GM20431 (cell line): ENCODE results near the gene AP2A2.

ENCODE experiments used
- in situ Hi-C: fragments of 300-500 bp; cut with MseI, MboI; formaldehyde crosslinking; loops from one replicate; pipeline ENCODE4 v1.15.0; 2020; ENCODE audit warnings: low sequenced_read_pairs; ENCODE audit not compliant: unreplicated experiment

AP2A2 gene

GRCh38 chr11:1049431-1049891, 123.8 kb downstream of the AP2A2 start:
- in situ Hi-C loops = no loop called here

GRCh38 chr11:1049911-1050580, 124.4 kb downstream of the AP2A2 start:
- in situ Hi-C loops = loop anchor here (10.0 kb wide), 1 partner anchor 195 kb away; no protein-coding TSS in a partner anchor

- in situ Hi-C loops = loop anchor here (10.0 kb wide), 1 partner anchor 196 kb away; no protein-coding TSS in a partner anchor
These were observed 125.1 kb downstream of the AP2A2 start for GRCh38 chr11:1050581-1051355.

GRCh38 chr11:1051356-1052132, 125.9 kb downstream of the AP2A2 start:
- in situ Hi-C loops = loop anchor here (10.0 kb wide), 1 partner anchor 197 kb away; no protein-coding TSS in a partner anchor

- in situ Hi-C loops = loop anchor here (10.0 kb wide), 1 partner anchor 198 kb away; no protein-coding TSS in a partner anchor
These were observed 126.7 kb downstream of the AP2A2 start for GRCh38 chr11:1052133-1053011.

- in situ Hi-C loops = loop anchor here (10.0 kb wide), 1 partner anchor 199 kb away; no protein-coding TSS in a partner anchor
These were observed 127.6 kb downstream of the AP2A2 start for GRCh38 chr11:1053121-1053901.

- in situ Hi-C loops = loop anchor here (10.0 kb wide), 1 partner anchor 200 kb away; no protein-coding TSS in a partner anchor
These were observed 128.8 kb downstream of the AP2A2 start for GRCh38 chr11:1054143-1055108.

GRCh38 chr11:1055109-1055703, 129.5 kb downstream of the AP2A2 start:
- in situ Hi-C loops = loop anchor here (10.0 kb wide), 1 partner anchor 200 kb away; no protein-coding TSS in a partner anchor

GRCh38 chr11:1055990-1056771, 130.5 kb downstream of the AP2A2 start:
- in situ Hi-C loops = loop anchor here (10.0 kb wide), 1 partner anchor 201 kb away; no protein-coding TSS in a partner anchor

- in situ Hi-C loops = loop anchor here (10.0 kb wide), 1 partner anchor 203 kb away; no protein-coding TSS in a partner anchor
These were observed 132.1 kb downstream of the AP2A2 start for GRCh38 chr11:1057806-1058205.

- in situ Hi-C loops = loop anchor here (10.0 kb wide), 1 partner anchor 205 kb away; no protein-coding TSS in a partner anchor
These were observed 134.1 kb downstream of the AP2A2 start for GRCh38 chr11:1059759-1060158.

- in situ Hi-C loops = no loop called here
These were observed 134.7 kb downstream of the AP2A2 start for GRCh38 chr11:1060410-1060809.

- in situ Hi-C loops = no loop called here
These were observed 135.4 kb downstream of the AP2A2 start for GRCh38 chr11:1060852-1061616.
